Hepatocyte (in vitro differentiated cells): ENCODE measurements around the gene MORN2. TPM values are rescaled to one million over a fixed set of nuclear protein-coding genes. Genes with fewer than 3 reads are reported as not detected.

Experiments
- DNase-seq: peaks from one replicate; pipeline ENCODE4 v3.0.0-alpha.2; 2016; ENCODE audit warnings: low spot score
- H2AFZ ChIP-seq: fragments of 200-600 bp; sonication (generic); 2 replicates; pipeline ENCODE4 v1.6.0; 2016; ENCODE audit warnings: antibody characterized with exemption, mild to moderate bottlenecking
- H3K27ac ChIP-seq: fragments of 200-600 bp; sonication (generic); 2 replicates; pipeline ENCODE4 v1.5.1; 2016; ENCODE audit warnings: mild to moderate bottlenecking
- H3K27me3 ChIP-seq: fragments of 200-600 bp; sonication (generic); 2 replicates; pipeline ENCODE4 v1.6.1; 2016
- H3K36me3 ChIP-seq: fragments of 200-600 bp; sonication (generic); replicated peaks from 2 replicates; pipeline ENCODE4 v1.5.1; 2016; ENCODE audit warnings: low read depth; ENCODE audit not compliant: insufficient read depth
- H3K4me1 ChIP-seq: fragments of 200-600 bp; sonication (generic); 2 replicates; pipeline ENCODE4 v1.5.1; 2016; ENCODE audit warnings: mild to moderate bottlenecking, moderate library complexity; ENCODE audit not compliant: insufficient read depth
- H3K4me2 ChIP-seq: fragments of 200-600 bp; sonication (generic); 2 replicates; pipeline ENCODE4 v1.6.0; 2016
- H3K4me3 ChIP-seq: fragments of 200-600 bp; sonication (generic); 2 replicates; pipeline ENCODE4 v1.5.1; 2016; ENCODE audit warnings: mild to moderate bottlenecking
- H3K79me2 ChIP-seq: fragments of 200-600 bp; sonication (generic); 2 replicates; pipeline ENCODE4 v1.6.0; 2017; ENCODE audit warnings: mild to moderate bottlenecking
- H3K9me2 ChIP-seq: fragments of 200-600 bp; sonication (generic); replicated peaks from 2 replicates; pipeline ENCODE4 v1.6.0; 2017; ENCODE audit warnings: mild to moderate bottlenecking; ENCODE audit not compliant: insufficient read depth
- H3K9me3 ChIP-seq: fragments of 200-600 bp; sonication (generic); 2 replicates; pipeline ENCODE4 v1.5.1; 2016; ENCODE audit warnings: low read depth, mild to moderate bottlenecking
- H4K20me1 ChIP-seq: fragments of 200-600 bp; sonication (generic); 2 replicates; pipeline ENCODE4 v1.6.0; 2016; ENCODE audit warnings: mild to moderate bottlenecking; ENCODE audit not compliant: insufficient read depth, poor library complexity, severe bottlenecking
- EZH2 ChIP-seq: fragments of 200-600 bp; sonication (generic); IDR thresholded peaks from 2 replicates; pipeline ENCODE4 v1.6.1; 2016; ENCODE audit warnings: antibody characterized with exemption, mild to moderate bottlenecking, borderline replicate concordance
- EZH2phosphoT487 ChIP-seq: fragments of 200-600 bp; sonication (generic); IDR thresholded peaks from one replicate; pipeline ENCODE4 v1.6.1; 2018; ENCODE audit warnings: antibody characterized with exemption, mild to moderate bottlenecking, low read depth, moderate library complexity; ENCODE audit not compliant: unreplicated experiment, severe bottlenecking
- WGBS: methylation state at CpG from one replicate; pipeline ENCODE4 v1.1.6; 2016; ENCODE audit warnings: low lambda C conversion rate; ENCODE audit errors: missing lambda C conversion rate; 5-methylcytosine and 5-hydroxymethylcytosine counted together
- polyA plus RNA-seq: library from polyadenylated mRNA; unstranded; fragments of >200 nt; fragmentation: Nextera tagmentation; extraction: Ambion mirVana; gene quantifications from 2 replicates; pipeline ENCODE4 v1.2.1, GENCODE V29; 2016
- total RNA-seq: library from RNA; depleted of rRNA; stranded (reverse); fragments of >200 nt; gene quantifications from 2 replicates; pipeline ENCODE4 v1.2.3, GENCODE V29; 2014
- TF ChIP-seq, protein P1 (sequence below): fragments of 200-600 bp; sonication (generic); IDR thresholded peaks from 2 replicates; pipeline ENCODE4 v1.5.1; 2016; ENCODE audit warnings: antibody characterized with exemption, mild to moderate bottlenecking; ENCODE audit not compliant: poor library complexity

The MORN2 gene
- total and polyA plus RNA-seq, 2 experiments from 2014 or later, result 19.3 to 26.4 TPM

GRCh38 chr2:38911191-38911590, 35.4 kb downstream of the MORN2 start:
- H3K27me3 ChIP-seq, result no peaks in the 10 kb centered on the region
- TF ChIP-seq, protein P1, sequence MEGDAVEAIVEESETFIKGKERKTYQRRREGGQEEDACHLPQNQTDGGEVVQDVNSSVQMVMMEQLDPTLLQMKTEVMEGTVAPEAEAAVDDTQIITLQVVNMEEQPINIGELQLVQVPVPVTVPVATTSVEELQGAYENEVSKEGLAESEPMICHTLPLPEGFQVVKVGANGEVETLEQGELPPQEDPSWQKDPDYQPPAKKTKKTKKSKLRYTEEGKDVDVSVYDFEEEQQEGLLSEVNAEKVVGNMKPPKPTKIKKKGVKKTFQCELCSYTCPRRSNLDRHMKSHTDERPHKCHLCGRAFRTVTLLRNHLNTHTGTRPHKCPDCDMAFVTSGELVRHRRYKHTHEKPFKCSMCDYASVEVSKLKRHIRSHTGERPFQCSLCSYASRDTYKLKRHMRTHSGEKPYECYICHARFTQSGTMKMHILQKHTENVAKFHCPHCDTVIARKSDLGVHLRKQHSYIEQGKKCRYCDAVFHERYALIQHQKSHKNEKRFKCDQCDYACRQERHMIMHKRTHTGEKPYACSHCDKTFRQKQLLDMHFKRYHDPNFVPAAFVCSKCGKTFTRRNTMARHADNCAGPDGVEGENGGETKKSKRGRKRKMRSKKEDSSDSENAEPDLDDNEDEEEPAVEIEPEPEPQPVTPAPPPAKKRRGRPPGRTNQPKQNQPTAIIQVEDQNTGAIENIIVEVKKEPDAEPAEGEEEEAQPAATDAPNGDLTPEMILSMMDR, result no peak
- TF ChIP-seq EZH2phosphoT487, result no peak
- no peak for TF ChIP-seq EZH2
- no peak overlapping the region for H3K27ac ChIP-seq
- no peak for DNase-seq
- no peaks in the 10 kb centered on the region for H3K9me2 ChIP-seq
- no peak overlapping the region for H3K4me2 ChIP-seq
- no peaks in the 10 kb centered on the region for H3K9me3 ChIP-seq
- H3K4me3 ChIP-seq, result no peak overlapping the region
- 92% methylated on average over 1 of the region's 1 CpG for WGBS
- H3K79me2 ChIP-seq, result no peaks in the 10 kb centered on the region
- H2AFZ ChIP-seq, result no peak overlapping the region
- H3K36me3 ChIP-seq, result no peaks in the 10 kb centered on the region
- no peaks in the 10 kb centered on the region for H3K4me1 ChIP-seq
- H4K20me1 ChIP-seq, result no peaks in the 10 kb centered on the region

DNA sequence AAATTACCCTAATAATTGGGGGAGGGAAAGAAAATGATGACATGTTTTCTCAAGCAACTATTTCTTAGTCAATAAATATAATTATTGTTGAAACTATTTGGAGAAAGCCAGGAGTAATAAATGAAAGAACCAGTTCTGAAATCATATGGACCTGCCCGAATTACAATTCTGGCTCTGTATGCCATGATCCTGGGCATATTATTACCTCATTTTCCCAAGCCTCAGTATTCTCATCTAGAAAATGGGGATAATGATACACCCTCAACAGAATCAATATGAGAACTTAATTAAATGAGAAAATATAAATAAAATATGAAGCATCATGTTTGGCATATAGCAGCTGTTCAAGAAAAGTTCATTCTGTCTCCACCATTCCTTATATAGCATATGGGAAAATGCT, 36.8 kb downstream of the MORN2 start:
- Histone ChIP-seq H2AFZ (no peak overlapping the region), H3K9me2 (no peaks in the 10 kb centered on the region), H3K79me2 (no peaks in the 10 kb centered on the region), H3K4me3 (no peak overlapping the region), H3K4me2 (no peak overlapping the region), H3K27me3 (no peaks in the 10 kb centered on the region), H3K27ac (no peak overlapping the region), H3K36me3 (no peaks in the 10 kb centered on the region), H4K20me1 (no peaks in the 10 kb centered on the region), H3K9me3 (no peaks in the 10 kb centered on the region), H3K4me1 (no peaks in the 10 kb centered on the region)
- no peak for TF ChIP-seq EZH2phosphoT487
- TF ChIP-seq, protein P1, result no peak
- no peak for TF ChIP-seq EZH2
- 0% methylated on average over 1 of the region's 1 CpG for WGBS
- no peak for DNase-seq

GRCh38 chr2:38922389-38922788, 46.6 kb downstream of the MORN2 start:
- Histone ChIP-seq H3K4me1 (no peaks in the 10 kb centered on the region), H3K4me3 (no peak overlapping the region), H3K9me2 (no peaks in the 10 kb centered on the region), H4K20me1 (no peaks in the 10 kb centered on the region), H3K27me3 (no peaks in the 10 kb centered on the region), H3K4me2 (no peak overlapping the region), H3K9me3 (no peaks in the 10 kb centered on the region), H2AFZ (no peak overlapping the region), H3K36me3 (no peaks in the 10 kb centered on the region), H3K27ac (no peak overlapping the region), H3K79me2 (no peaks in the 10 kb centered on the region)
- TF ChIP-seq, protein P1, result no peak
- TF ChIP-seq EZH2, result no peak
- no peak for TF ChIP-seq EZH2phosphoT487
- WGBS, result 88% methylated on average over 4 of the region's 4 CpGs
- no peak for DNase-seq

DNA sequence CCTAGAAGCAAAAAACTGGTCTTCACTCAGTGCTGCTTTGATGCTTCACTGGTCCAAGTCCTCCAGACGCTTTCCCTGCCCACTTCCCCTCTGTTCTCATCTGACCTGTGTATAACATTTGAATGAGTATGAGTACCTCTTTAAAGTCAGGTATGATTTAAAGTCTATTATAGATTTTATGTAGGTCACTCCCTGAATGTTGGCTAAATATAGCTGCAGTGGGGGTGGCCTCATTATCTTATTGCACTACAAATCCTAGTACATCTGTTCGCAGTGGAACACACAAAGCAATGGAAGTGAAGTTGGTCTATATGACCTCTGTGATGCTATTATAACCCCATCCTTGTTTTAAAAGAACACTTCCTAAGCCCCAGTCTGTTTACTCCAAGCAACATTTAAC, 47.1 kb downstream of the MORN2 start:
- Histone ChIP-seq H3K4me2 (no peak overlapping the region), H3K27me3 (no peaks in the 10 kb centered on the region), H3K4me3 (no peak overlapping the region), H2AFZ (no peak overlapping the region), H3K9me2 (no peaks in the 10 kb centered on the region), H3K9me3 (no peaks in the 10 kb centered on the region), H3K27ac (no peak overlapping the region), H3K4me1 (no peaks in the 10 kb centered on the region), H3K36me3 (no peaks in the 10 kb centered on the region), H3K79me2 (no peaks in the 10 kb centered on the region), H4K20me1 (no peaks in the 10 kb centered on the region)
- no peak for DNase-seq
- WGBS, result 93% methylated on average over 2 of the region's 2 CpGs
- TF ChIP-seq EZH2phosphoT487, result no peak
- TF ChIP-seq EZH2, result no peak
- TF ChIP-seq, protein P1, result no peak
